Naive thymus-derived CD8-positive, alpha-beta T cell (primary cell): ENCODE results near the gene MT4. TPM values are rescaled to one million over a fixed set of nuclear protein-coding genes. Genes with fewer than 3 reads are reported as not detected.
"Not testable (repeated sequence)": the region's sequence is repeated elsewhere in the genome, so short reads cannot be mapped to it uniquely, and the experiment has no call there.

Source experiments
- ATAC-seq, 2 donors: fragments of 150-1000 bp; cut with Tn5 transposase in 1 of 2; sonication (Bioruptor Pico), chemical (Tn5 transposase) in 1 of 2; 1 replicate in 1 of 2; 2 replicates in 1 of 2; pipeline ENCODE4 v1.10.0; 2021; ENCODE audit warnings: mild to moderate bottlenecking in 2 of 2, moderate library complexity in 2 of 2
- POLR2A ChIA-PET: fragments of 350-600 bp; sonication (Branson Sonifier 250); formaldehyde crosslinking; loops from one replicate; lab custom pipeline; 2021; ENCODE audit warnings: antibody characterized with exemption; lab: Charles Lee
- DNase-seq, 10 donors: peaks; one replicate each; pipeline versions ENCODE4 v3.0.0 to v3.0.0-alpha.2; 2020 to 2022
- H3K27ac Mint-ChIP-seq, 10 donors: one replicate each; pipeline ENCODE4 v1.8.0; 2020 to 2022; ENCODE audit warnings: mild to moderate bottlenecking in 10 of 10, mixed read lengths in 10 of 10, moderate library complexity in 4 of 10, inconsistent platforms in 1 of 10
- H3K27me3 Mint-ChIP-seq, 5 donors: one replicate each; pipeline ENCODE4 v1.8.0; 2021 to 2022; ENCODE audit warnings: mixed read lengths in 5 of 5
- H3K36me3 Mint-ChIP-seq, 3 donors: one replicate each; pipeline ENCODE4 v1.8.0; 2020 to 2022; ENCODE audit warnings: mixed read lengths in 3 of 3, mild to moderate bottlenecking in 2 of 3, inconsistent platforms in 1 of 3
- H3K4me1 Mint-ChIP-seq, 4 donors: one replicate each; pipeline ENCODE4 v1.8.0; 2021 to 2022; ENCODE audit warnings: mixed read lengths in 4 of 4
- H3K4me3 Mint-ChIP-seq, 10 donors: one replicate each; pipeline ENCODE4 v1.8.0; 2020 to 2022; ENCODE audit warnings: mild to moderate bottlenecking in 10 of 10, mixed read lengths in 10 of 10, moderate library complexity in 6 of 10, inconsistent platforms in 1 of 10
- H3K9me3 Mint-ChIP-seq, 9 donors: one replicate each; pipeline ENCODE4 v1.8.0; 2020 to 2022; ENCODE audit warnings: mixed read lengths in 9 of 9, mild to moderate bottlenecking in 3 of 9, inconsistent platforms in 1 of 9, moderate library complexity in 1 of 9
- polyA plus RNA-seq, 3 donors: library from polyadenylated mRNA; unstranded; fragments of 300-500 nt; fragmentation: Illumina TruSeq; gene quantifications; one replicate each; pipeline ENCODE4 v1.2.3, GENCODE V29; 2021
- total RNA-seq, 8 experiments: library from RNA in 2 of 8; stranded (reverse) in 2 of 8; gene quantifications; one replicate each; pipeline ENCODE4 v1.2.3 and lab custom pipeline; 2021 to 2026

MT4 gene
- total and polyA plus RNA-seq, 5 experiments from 2014 or later: not detected

DNA sequence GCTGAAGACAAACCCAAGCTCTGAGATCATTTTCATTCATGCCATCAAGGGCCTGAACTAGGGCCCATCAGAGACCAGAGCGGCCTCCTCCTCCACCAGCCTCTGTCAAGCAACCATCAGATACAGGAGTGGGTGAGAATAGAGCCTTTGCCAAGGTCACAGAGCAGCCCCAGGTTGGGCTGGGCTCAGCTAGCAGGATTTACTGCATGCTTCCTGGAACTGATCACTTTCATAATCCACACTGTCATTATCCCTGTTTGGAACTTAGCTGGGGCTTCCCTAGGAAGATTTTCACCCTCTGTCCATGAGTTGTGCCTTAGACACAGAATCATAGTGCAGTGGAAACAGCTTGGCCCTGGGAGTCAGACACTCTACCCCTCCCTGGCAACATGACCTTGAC lies 5.1 kb downstream of the MT4 start:
- Mint-ChIP-seq H3K27ac (no peak overlapping the region), H3K27me3 (no peaks in the 10 kb centered on the region), H3K36me3 (no peaks in the 10 kb centered on the region), H3K4me1 (peaks cover 0 to 6% (median 2%) of the 10 kb centered on the region in 4 donors), H3K4me3 (no peak overlapping the region), H3K9me3 (peaks cover 0 to 5% (median 0%) of the 10 kb centered on the region in 9 donors)
- no peak for DNase-seq
- no peak for ATAC-seq
- POLR2A ChIA-PET: interaction anchor here (0.6 to 1.2 kb wide), 2 partner anchors 52 to 61 kb away, joined by 3 read pairs; no protein-coding TSS in a partner anchor

DNA sequence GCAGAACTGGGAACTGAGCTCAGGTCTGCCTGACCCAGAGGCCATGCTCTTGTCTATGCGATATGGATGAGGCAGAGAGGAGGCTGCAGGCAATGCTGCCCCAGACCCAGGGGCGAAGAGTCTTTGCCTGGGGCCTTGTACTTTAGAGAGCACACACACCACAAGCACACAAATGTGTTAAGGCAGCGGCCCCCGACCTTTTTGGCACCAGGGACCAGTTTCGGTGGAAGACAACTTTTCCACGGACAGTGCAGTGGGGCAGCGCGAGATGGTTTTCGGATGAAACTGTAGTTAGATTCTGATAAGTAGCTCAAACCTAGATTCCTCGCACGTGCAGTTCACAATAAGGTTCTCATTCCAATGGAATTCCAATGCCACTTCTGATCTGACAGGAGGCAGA lies 6.7 kb downstream of the MT4 start:
- no peak for DNase-seq
- Mint-ChIP-seq H3K4me3 (no peak overlapping the region), H3K27me3 (no peaks in the 10 kb centered on the region), H3K27ac (no peak overlapping the region), H3K9me3 (peaks cover 0 to 9% (median 0%) of the 10 kb centered on the region in 9 donors), H3K36me3 (no peaks in the 10 kb centered on the region), H3K4me1 (peaks cover 0 to 2% (median under 1%) of the 10 kb centered on the region in 4 donors)
- POLR2A ChIA-PET: no interaction called here
- no peak for ATAC-seq

DNA sequence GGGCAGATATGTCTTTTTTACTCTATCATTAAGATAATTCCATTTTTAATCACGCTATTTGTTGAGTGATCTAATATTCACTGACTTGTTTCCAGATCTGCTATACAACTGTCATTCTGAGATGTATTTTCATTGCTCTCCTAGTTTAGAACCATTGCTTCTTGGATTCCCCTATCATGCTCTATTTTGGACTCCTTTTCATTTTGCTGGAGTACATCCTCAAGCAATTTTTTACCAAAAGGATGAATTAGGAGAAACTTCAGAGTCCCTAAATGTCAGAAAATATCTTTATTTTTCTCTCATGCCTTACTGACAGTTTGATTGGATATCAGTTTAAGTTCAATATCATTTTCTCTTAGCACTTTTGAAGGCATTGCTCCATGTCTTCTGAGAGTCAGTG lies 9.8 kb downstream of the MT4 start:
- DNase-seq (no peak), ATAC-seq (no peak)
- Mint-ChIP-seq H3K27ac (no peak overlapping the region), H3K9me3 (peaks cover 0 to 9% (median 0%) of the 10 kb centered on the region in 9 donors), H3K4me1 (peaks cover 6 to 10% (median 6%) of the 10 kb centered on the region in 4 donors), H3K4me3 (no peak overlapping the region), H3K36me3 (no peaks in the 10 kb centered on the region), H3K27me3 (no peaks in the 10 kb centered on the region)
- POLR2A ChIA-PET: no interaction called here

DNA sequence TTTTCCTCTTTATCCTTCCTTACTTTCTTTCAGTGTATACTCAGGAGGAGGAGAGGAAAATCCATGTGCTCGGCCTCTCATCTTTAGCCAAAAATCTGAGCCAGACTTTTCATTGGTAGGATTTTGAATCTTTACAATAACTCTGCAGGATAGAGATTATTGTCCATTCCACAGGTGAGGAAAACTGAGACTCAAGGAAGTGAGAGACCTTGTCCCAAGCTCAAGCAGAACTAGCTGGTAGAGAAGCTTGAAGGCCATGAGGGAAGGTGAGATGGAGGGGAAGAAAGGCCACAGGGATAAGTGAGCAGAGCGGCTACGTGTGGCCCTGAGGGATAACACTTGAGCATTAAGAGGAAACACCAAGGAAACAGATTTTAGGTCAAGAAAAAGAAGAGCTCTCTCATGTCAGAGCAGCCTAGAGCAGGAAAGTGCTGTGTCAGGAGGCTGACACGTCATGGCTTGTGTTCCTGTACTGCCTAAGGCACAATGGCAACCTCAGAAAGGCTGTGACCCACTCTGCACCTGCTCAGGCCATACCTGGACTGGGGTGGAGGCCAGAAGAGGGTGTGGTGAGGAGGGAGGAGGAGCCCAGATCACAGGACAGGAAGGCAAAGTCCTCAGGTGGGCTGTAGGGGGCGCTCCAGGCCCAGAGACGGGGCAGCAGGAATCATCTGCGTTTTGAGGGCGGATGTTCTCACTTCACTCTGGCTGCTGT lies 11.9 kb downstream of the MT4 start:
- DNase-seq (peak; percentile 78 to 93 (median 88)), ATAC-seq (peak; percentile 100)
- peak overlapping the region in 8 of 10 donors; percentile 38 to 89 (median 74) for H3K27ac Mint-ChIP-seq
- H3K4me1 Mint-ChIP-seq: peaks cover 6 to 10% (median 6%) of the 10 kb centered on the region in 4 donors
- peaks cover 0 to 9% (median 0%) of the 10 kb centered on the region in 9 donors for H3K9me3 Mint-ChIP-seq
- no peaks in the 10 kb centered on the region for H3K27me3 Mint-ChIP-seq
- no peak overlapping the region for H3K4me3 Mint-ChIP-seq
- POLR2A ChIA-PET: interaction anchor here (0.6 to 2.6 kb wide), 10 partner anchors 24 to 137 kb away, joined by 3 to 16 read pairs (median 3); no protein-coding TSS in a partner anchor
- H3K36me3 Mint-ChIP-seq: no peaks in the 10 kb centered on the region

DNA sequence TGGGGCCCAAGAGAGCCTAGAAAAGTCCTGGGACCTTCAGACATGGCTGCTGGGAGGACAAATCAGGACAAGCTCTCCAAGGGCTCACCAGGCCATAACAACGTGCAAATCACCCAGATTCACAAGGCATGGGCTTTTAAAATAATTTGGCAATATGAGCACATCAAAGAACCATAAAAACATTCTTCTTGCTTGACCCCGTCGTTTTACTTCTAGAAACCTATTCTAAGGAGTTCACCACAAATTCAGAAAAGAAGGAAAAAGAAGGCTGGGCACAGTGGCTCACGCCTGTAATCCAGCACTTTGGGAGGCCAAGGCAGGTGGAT lies 12.4 kb downstream of the MT4 start:
- Mint-ChIP-seq H3K27ac (peak overlapping the region in 8 of 10 donors; percentile 38 to 89 (median 74)), H3K27me3 (no peaks in the 10 kb centered on the region), H3K9me3 (peaks cover 0 to 9% (median 0%) of the 10 kb centered on the region in 9 donors), H3K36me3 (no peaks in the 10 kb centered on the region), H3K4me1 (peaks cover 6 to 10% (median 6%) of the 10 kb centered on the region in 4 donors), H3K4me3 (no peak overlapping the region)
- POLR2A ChIA-PET: interaction anchor here (0.6 to 2.6 kb wide), 8 partner anchors 24 to 136 kb away, joined by 3 to 16 read pairs (median 3); no protein-coding TSS in a partner anchor
- ATAC-seq (no peak), DNase-seq (no peak)

DNA sequence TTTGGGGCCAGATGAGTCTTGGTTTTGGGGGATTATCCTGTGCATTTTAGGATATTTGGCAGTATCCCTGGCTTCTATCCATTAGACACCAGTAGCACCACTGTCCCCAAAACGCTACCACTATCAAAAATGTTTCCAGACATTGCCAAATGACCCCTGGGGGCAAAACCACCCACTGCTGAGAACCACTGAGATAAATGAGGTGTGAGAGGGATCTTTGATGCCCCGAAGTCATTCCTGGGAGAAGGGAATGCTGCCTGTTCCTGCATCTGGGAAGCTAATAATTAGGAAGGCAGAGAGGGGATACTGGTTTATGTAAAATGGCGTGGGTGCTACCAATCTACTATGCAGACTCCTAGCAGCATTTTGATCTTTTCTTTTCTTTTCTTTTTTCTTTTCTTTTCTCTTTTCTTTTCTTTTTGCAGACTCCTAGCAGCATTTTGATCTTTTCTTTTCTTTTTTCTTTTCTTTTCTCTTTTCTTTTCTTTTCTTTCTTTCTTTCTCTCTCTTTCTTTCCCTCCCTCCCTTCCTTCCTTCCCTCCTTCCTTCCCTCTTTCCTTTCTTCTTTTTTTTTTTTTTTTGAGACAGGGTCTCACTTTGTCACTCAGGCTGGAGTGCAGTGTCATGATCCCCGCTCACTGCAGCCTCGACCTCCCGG lies 15.6 kb downstream of the MT4 start:
- no peak for ATAC-seq
- peaks cover 0 to 5% (median 0%) of the 10 kb centered on the region in 5 donors for H3K27me3 Mint-ChIP-seq
- no peak overlapping the region for H3K4me3 Mint-ChIP-seq
- POLR2A ChIA-PET: no interaction called here
- H3K36me3 Mint-ChIP-seq: no peaks in the 10 kb centered on the region
- no peaks in the 10 kb centered on the region for H3K9me3 Mint-ChIP-seq
- H3K27ac Mint-ChIP-seq: peak overlapping the region in 1 of 10 donors; percentile 49
- H3K4me1 Mint-ChIP-seq: peaks cover 6 to 10% (median 6%) of the 10 kb centered on the region in 4 donors
- DNase-seq: no peak

DNA sequence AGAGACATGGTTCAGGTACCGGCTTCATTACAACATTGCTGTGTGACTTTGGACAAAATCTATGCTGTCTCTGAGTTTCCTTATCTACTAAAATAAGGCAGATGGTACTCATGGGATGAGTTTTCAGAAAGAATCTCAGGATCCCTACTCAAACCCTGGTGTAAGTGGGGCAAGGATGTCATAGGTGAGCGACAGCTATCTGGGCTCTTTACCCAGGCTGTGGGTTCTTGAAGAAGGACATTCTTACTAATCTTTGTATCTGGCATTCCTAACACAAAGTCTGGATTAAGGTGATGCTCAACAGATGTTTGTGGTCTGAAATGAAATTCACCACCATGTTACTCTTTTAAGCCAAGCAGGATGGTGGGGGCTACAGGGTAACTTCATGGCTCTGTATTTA lies 18.0 kb downstream of the MT4 start:
- not testable (repeated sequence) for H3K27ac Mint-ChIP-seq
- POLR2A ChIA-PET: interaction anchor here (0.9 kb wide), 1 partner anchor 126 kb away, joined by 3 read pairs; no protein-coding TSS in a partner anchor

DNA sequence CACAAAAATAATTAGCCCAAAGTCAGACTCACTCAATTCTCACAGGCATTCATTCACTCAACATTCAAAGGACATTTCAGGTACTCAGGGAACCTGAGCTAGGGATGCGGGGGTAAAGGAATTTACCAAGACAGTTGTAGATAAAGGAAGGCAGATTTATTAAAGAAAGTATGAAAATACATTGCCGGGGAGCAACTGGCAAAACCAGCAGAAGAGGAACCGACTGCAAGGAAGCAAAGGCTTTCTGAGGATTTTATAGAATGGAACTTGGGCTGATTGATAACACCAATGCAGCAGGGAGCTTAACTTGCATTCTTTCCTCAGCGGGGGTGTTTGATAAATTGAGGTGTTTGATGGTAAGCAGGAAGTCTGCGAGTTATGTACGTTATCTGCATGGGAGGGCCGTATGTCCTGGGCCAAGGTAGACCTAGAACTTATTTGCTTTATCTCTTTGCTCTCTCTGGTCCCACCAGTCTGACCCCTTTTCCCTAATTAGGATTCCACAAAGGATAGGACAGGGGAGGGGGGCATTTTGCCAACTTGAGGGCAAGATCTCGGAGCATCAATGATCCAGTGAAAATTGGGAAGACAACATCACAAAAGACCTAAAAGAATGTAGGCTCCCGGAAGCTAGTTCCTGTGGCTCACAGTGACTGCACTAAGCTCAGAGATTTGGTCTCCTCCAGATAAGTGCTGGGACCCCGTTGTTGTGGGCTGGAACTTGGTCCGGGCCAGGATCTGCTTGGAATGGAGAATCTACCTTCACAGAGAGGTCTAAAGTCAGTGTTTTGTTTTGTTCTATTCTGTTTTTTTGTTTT lies 18.7 kb downstream of the MT4 start:
- Mint-ChIP-seq H3K4me1 (peaks cover 0 to 2% (median 0%) of the 10 kb centered on the region in 4 donors), H3K36me3 (no peaks in the 10 kb centered on the region), H3K9me3 (no peaks in the 10 kb centered on the region), H3K4me3 (no peak overlapping the region), H3K27ac (no peak overlapping the region), H3K27me3 (peaks cover 0 to 6% (median 0%) of the 10 kb centered on the region in 5 donors)
- DNase-seq: no peak
- no peak for ATAC-seq
- POLR2A ChIA-PET: interaction anchor here (0.9 kb wide), 1 partner anchor 125 kb away, joined by 3 read pairs; no protein-coding TSS in a partner anchor

More for the DNA sequence above, 18.0 kb downstream of the MT4 start:
- not testable (repeated sequence) for H3K27me3 Mint-ChIP-seq, H3K36me3 Mint-ChIP-seq, H3K4me3 Mint-ChIP-seq, DNase-seq, H3K9me3 Mint-ChIP-seq, ATAC-seq, H3K4me1 Mint-ChIP-seq

DNA sequence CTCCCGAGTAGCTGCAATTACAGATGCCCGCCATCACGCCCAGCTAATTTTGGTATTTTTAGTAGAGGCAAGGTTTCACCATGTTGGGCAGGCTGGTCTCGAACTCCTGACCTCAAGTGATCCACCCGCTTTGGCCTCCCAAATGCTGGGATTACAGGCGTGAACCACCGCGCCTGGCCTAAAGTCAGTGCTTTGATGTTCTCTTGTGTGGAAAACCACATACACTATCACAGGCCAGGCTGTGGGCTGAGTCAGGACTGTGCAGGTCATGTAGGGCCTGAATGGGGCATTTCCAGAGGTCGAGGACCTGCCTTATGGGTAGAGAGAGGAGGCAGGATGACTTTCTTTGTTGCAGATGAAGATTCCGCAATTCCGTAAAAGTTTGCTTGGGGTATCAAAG lies 19.4 kb downstream of the MT4 start:
- Mint-ChIP-seq H3K27me3 (peaks cover 0 to 9% (median 0%) of the 10 kb centered on the region in 5 donors), H3K27ac (no peak overlapping the region), H3K4me3 (no peak overlapping the region), H3K9me3 (no peaks in the 10 kb centered on the region), H3K36me3 (no peaks in the 10 kb centered on the region), H3K4me1 (peaks cover 0 to 5% (median 4%) of the 10 kb centered on the region in 4 donors)
- ATAC-seq (no peak), DNase-seq (no peak)
- POLR2A ChIA-PET: no interaction called here

DNA sequence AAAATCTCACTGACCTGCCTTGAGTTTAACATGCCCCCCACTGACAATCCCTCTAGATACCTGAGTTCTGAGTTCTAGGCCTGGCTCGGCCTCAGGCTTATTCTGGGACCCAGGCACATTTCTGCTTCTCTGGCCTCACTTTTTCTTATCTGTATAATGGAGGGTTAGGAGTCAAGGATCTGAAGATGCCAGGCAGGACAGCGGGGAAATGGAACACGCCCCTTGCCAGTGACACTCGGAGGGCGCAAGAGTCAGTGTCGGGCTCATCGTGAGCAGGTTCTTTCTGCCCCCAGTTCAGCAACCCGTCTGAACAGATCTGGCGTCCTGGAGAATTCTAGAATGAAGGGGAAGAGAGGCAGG lies 23.9 kb downstream of the MT4 start:
- H3K4me1 Mint-ChIP-seq: peaks cover 8 to 15% (median 11%) of the 10 kb centered on the region in 4 donors
- H3K36me3 Mint-ChIP-seq: no peaks in the 10 kb centered on the region
- DNase-seq (no peak), ATAC-seq (no peak)
- POLR2A ChIA-PET: interaction anchor here (0.6 to 1.8 kb wide), 5 partner anchors 12 to 31 kb away, joined by 3 to 5 read pairs (median 3); partner anchors contain the start of gene MT2A
- H3K27me3 Mint-ChIP-seq: peaks cover 0 to 14% (median 2%) of the 10 kb centered on the region in 5 donors
- H3K27ac Mint-ChIP-seq: peak overlapping the region in 5 of 10 donors; percentile 52 to 86 (median 75)
- peak overlapping the region; percentile 80 to 94 (median 90) for H3K4me3 Mint-ChIP-seq
- no peaks in the 10 kb centered on the region for H3K9me3 Mint-ChIP-seq

DNA sequence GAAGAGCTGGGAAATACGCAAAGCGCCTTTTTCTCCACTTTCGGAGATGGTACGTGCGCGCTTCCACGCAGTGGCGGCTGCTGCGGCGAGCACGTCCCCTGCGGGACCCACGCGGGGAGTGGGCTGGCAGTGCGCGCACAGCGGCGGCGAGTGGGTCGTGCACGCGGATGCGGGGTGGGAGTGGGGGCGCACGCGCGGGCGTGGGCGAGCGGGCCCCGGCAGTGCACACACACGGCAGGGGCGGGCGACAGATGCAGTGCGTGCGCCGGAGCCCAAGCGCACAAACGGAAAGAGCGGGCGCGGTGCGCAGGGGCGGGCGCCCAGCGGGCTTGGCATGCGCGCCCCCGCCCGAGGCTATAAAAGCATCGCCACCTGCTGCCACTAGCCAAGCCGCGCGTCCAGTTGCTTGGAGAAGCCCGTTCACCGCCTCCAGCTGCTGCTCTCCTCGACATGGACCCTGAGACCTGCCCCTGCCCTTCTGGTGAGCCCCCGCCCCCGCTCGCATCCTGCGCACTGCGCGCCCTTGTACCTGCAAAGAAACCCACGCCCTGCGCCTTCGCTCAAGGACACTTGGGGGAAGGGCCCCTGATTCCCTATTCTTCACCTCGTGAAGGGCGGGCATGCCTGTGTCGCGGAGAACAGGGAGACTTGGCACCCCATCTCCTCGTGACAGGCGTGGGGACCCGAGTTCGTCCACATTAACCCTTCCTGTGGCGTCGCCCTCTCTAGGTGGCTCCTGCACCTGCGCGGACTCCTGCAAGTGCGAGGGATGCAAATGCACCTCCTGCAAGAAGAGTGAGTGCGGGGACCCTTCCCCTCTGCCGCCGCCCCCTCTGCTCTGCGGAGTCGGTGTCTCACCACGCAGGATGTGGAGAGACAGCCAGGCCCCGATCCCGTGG lies 24.5 kb downstream of the MT4 start, which contains the start of gene MT3:
Gene MT3 (plus strand): TSS at position 388 of the 899 bp plus-strand sequence. CDS start 63 bp downstream, at position 451.
- peak within 1 kb of the TSS; percentile 80 to 94 (median 90) for H3K4me3 Mint-ChIP-seq
- ATAC-seq (peak; percentile 91 to 95), DNase-seq (peak; percentile 19 to 70 (median 38))
- POLR2A ChIA-PET: interaction anchor here (0.6 to 1.8 kb wide), 5 partner anchors 11 to 31 kb away, joined by 3 to 5 read pairs (median 3); partner anchors contain the start of gene MT2A
- peaks cover 8 to 15% (median 11%) of the 10 kb centered on the region in 4 donors for H3K4me1 Mint-ChIP-seq
- peak within 1 kb of the TSS in 8 of 10 donors; percentile 24 to 86 (median 64) for H3K27ac Mint-ChIP-seq
- no peaks in the 10 kb centered on the region for H3K9me3 Mint-ChIP-seq
- H3K27me3 Mint-ChIP-seq: peaks cover 0 to 14% (median 2%) of the 10 kb centered on the region in 5 donors
- peaks cover 0 to 2% (median 0%) of the 10 kb centered on the region in 3 donors for H3K36me3 Mint-ChIP-seq
